ENCODE measurements around the gene PDE4D. TPM values are rescaled to one million over a fixed set of nuclear protein-coding genes. Genes with fewer than 3 reads are reported as not detected.

PDE4D gene
- total RNA-seq, 1 donor: 19.9 TPM

- H3K27me3 ChIP-seq (ENCODE audit: insufficient read depth, low read length): no peaks in the 10 kb centered on the region
- H3K36me3 ChIP-seq (ENCODE audit: insufficient read depth, low read length): no peaks in the 10 kb centered on the region
- H3K4me2 ChIP-seq (ENCODE audit: insufficient read depth, low read length): no peak overlapping the region
- no peak overlapping the region for H2AFZ ChIP-seq (ENCODE audit: low read length)
- H3K4me3 ChIP-seq (ENCODE audit: insufficient read depth, low read length): no peak overlapping the region
- peak overlapping the region; percentile 2 for H3K27ac ChIP-seq (ENCODE audit: low read depth, low read length)
- no peaks in the 10 kb centered on the region for H3K9me3 ChIP-seq (ENCODE audit: low read depth, low read length)
- TF ChIP-seq CTCF (IDR thresholded peaks at IDR 0.05; ENCODE audit: extremely low read depth, low read depth, low read length): no peak
- H3K4me1 ChIP-seq (ENCODE audit: insufficient read depth, low read length): peaks cover 32% of the 10 kb centered on the region
- no peaks in the 10 kb centered on the region for H4K20me1 ChIP-seq (ENCODE audit: insufficient read depth, low read length)
- DNase-seq (ENCODE audit: insufficient read length, low spot score, missing footprints): no peak
- no peaks in the 10 kb centered on the region for H3K79me2 ChIP-seq (ENCODE audit: insufficient read depth, low read length)
These were observed 825.4 kb downstream of the PDE4D start for GRCh38 chr5:59067956-59068656.

- Histone ChIP-seq H4K20me1 (ENCODE audit: insufficient read depth, low read length) (no peaks in the 10 kb centered on the region), H3K4me3 (ENCODE audit: insufficient read depth, low read length) (peak overlapping the region; percentile 8), H2AFZ (ENCODE audit: low read length) (peak overlapping the region; percentile 11), H3K4me1 (ENCODE audit: insufficient read depth, low read length) (peaks cover 38% of the 10 kb centered on the region), H3K4me2 (ENCODE audit: insufficient read depth, low read length) (peak overlapping the region; percentile 52), H3K27me3 (ENCODE audit: insufficient read depth, low read length) (no peaks in the 10 kb centered on the region), H3K79me2 (ENCODE audit: insufficient read depth, low read length) (no peaks in the 10 kb centered on the region), H3K27ac (ENCODE audit: low read depth, low read length) (peak overlapping the region; percentile 95), H3K9me3 (ENCODE audit: low read depth, low read length) (no peaks in the 10 kb centered on the region), H3K36me3 (ENCODE audit: insufficient read depth, low read length) (no peaks in the 10 kb centered on the region)
- no peak for TF ChIP-seq CTCF (IDR thresholded peaks at IDR 0.05; ENCODE audit: extremely low read depth, low read depth, low read length)
- peak; percentile 65 for DNase-seq (ENCODE audit: insufficient read length, low spot score, missing footprints)
These were observed 827.0 kb downstream of the PDE4D start for GRCh38 chr5:59066367-59067163.

- Histone ChIP-seq H3K4me2 (ENCODE audit: insufficient read depth, low read length) (peak overlapping the region; percentile 52), H2AFZ (ENCODE audit: low read length) (no peak overlapping the region), H3K27ac (ENCODE audit: low read depth, low read length) (peak overlapping the region; percentile 95), H3K4me3 (ENCODE audit: insufficient read depth, low read length) (no peak overlapping the region), H3K27me3 (ENCODE audit: insufficient read depth, low read length) (no peaks in the 10 kb centered on the region), H3K36me3 (ENCODE audit: insufficient read depth, low read length) (no peaks in the 10 kb centered on the region), H4K20me1 (ENCODE audit: insufficient read depth, low read length) (no peaks in the 10 kb centered on the region), H3K9me3 (ENCODE audit: low read depth, low read length) (no peaks in the 10 kb centered on the region), H3K79me2 (ENCODE audit: insufficient read depth, low read length) (no peaks in the 10 kb centered on the region), H3K4me1 (ENCODE audit: insufficient read depth, low read length) (peaks cover 40% of the 10 kb centered on the region)
- no peak for DNase-seq (ENCODE audit: insufficient read length, low spot score, missing footprints)
- TF ChIP-seq CTCF (IDR thresholded peaks at IDR 0.05; ENCODE audit: extremely low read depth, low read depth, low read length): no peak
These were observed 828.0 kb downstream of the PDE4D start for GRCh38 chr5:59065554-59065953.

- Histone ChIP-seq H3K4me2 (ENCODE audit: insufficient read depth, low read length) (peak overlapping the region; percentile 22), H3K4me1 (ENCODE audit: insufficient read depth, low read length) (peaks cover 40% of the 10 kb centered on the region), H3K36me3 (ENCODE audit: insufficient read depth, low read length) (no peaks in the 10 kb centered on the region), H3K27ac (ENCODE audit: low read depth, low read length) (peak overlapping the region; percentile 95), H3K4me3 (ENCODE audit: insufficient read depth, low read length) (no peak overlapping the region), H3K27me3 (ENCODE audit: insufficient read depth, low read length) (no peaks in the 10 kb centered on the region), H2AFZ (ENCODE audit: low read length) (no peak overlapping the region), H4K20me1 (ENCODE audit: insufficient read depth, low read length) (no peaks in the 10 kb centered on the region), H3K9me3 (ENCODE audit: low read depth, low read length) (no peaks in the 10 kb centered on the region), H3K79me2 (ENCODE audit: insufficient read depth, low read length) (no peaks in the 10 kb centered on the region)
- DNase-seq (ENCODE audit: insufficient read length, low spot score, missing footprints): no peak
- no peak for TF ChIP-seq CTCF (IDR thresholded peaks at IDR 0.05; ENCODE audit: extremely low read depth, low read depth, low read length)
These were observed 829.2 kb downstream of the PDE4D start for GRCh38 chr5:59064293-59064692.

Measured in osteoblast (primary cell).